ENCODE results near the gene EGLN3. TPM values are rescaled to one million over a fixed set of nuclear protein-coding genes. Genes with fewer than 3 reads are reported as not detected.
"Not testable (repeated sequence)": the region's sequence is repeated elsewhere in the genome, so short reads cannot be mapped to it uniquely, and the experiment has no call there.

Gene EGLN3
- total RNA-seq, 1 experiment from 2014 or later: 20.0 TPM

DNA sequence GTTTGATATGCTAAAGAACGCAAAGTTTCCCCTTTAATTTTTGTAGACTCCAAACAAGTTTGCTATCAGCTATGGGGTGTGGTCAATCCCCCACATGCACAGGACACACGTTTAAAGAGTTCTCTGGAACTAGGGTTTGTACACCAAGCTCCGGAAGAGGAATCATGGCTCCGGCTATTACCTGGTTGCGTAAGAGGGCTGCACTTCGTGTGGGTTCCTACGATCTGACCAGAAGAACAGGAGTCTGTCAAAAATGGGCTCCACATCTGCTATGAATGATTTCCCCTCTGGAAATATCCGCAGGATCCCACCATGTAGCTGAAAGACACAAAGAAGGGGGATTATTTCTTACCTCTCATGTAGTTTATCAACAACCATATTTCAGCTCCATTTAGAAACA is 22.0 kb downstream of the EGLN3 start:
- TF ChIP-seq NR1H2 (CRISPR knock-in tag; IDR thresholded peaks at IDR 0.05): no peak
- no peak for TF ChIP-seq SMAD3 (CRISPR knock-in tag; IDR thresholded peaks at IDR 0.05; ENCODE audit: borderline replicate concordance)
- H3K4me3 Mint-ChIP-seq: no peak overlapping the region
- ATAC-seq: no peak
- ChIA-PET POLR2A (no interaction called here), CTCF (interaction anchor here (1.0 kb wide), 1 partner anchor 80 kb away, joined by 6 read pairs; no protein-coding TSS in a partner anchor)
- H3K4me1 Mint-ChIP-seq: peaks cover 40% of the 10 kb centered on the region
- no peak for DNase-seq (ENCODE audit: low spot score)
- no peaks in the 10 kb centered on the region for H3K27me3 Mint-ChIP-seq (ENCODE audit: low read depth)
- H3K27ac Mint-ChIP-seq: no peak overlapping the region
- peaks cover 43% of the 10 kb centered on the region for H3K36me3 Mint-ChIP-seq
- H3K9me3 Mint-ChIP-seq: no peaks in the 10 kb centered on the region

DNA sequence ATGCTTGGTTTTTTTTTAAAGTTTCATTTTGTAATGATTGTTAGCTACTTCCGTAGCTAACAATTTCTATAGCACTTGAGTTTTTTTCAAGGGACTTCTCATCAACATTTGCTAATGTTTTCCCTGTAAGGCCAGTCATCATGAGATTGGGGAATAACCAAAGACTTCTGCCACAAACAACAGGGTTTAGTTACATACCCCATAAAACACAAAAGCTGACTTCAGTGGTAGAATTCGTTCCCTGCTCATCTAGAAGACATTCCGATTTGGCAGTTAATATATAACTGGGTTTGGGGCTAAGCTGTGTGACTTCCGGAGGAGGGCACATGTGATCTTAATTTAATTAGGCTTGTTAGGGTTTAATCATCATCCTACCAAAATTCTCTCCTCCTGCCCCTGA is 22.9 kb downstream of the EGLN3 start:
- Mint-ChIP-seq H3K4me3 (no peak overlapping the region), H3K9me3 (no peaks in the 10 kb centered on the region), H3K4me1 (peaks cover 37% of the 10 kb centered on the region), H3K27ac (no peak overlapping the region), H3K36me3 (peaks cover 44% of the 10 kb centered on the region), H3K27me3 (ENCODE audit: low read depth) (no peaks in the 10 kb centered on the region)
- POLR2A ChIA-PET: no interaction called here
- no peak for DNase-seq (ENCODE audit: low spot score)
- no peak for TF ChIP-seq CREM (CRISPR knock-in tag; IDR thresholded peaks at IDR 0.05)
- TF ChIP-seq OVOL2 (CRISPR knock-in tag; IDR thresholded peaks at IDR 0.05; ENCODE audit: borderline replicate concordance): no peak
- TF ChIP-seq, protein P1, sequence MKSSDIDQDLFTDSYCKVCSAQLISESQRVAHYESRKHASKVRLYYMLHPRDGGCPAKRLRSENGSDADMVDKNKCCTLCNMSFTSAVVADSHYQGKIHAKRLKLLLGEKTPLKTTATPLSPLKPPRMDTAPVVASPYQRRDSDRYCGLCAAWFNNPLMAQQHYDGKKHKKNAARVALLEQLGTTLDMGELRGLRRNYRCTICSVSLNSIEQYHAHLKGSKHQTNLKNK (CRISPR knock-in tag; IDR thresholded peaks at IDR 0.05): no peak
- no peak for TF ChIP-seq ZNF396 (CRISPR knock-in tag; IDR thresholded peaks at IDR 0.05; ENCODE audit: borderline replicate concordance)
- TF ChIP-seq, protein P2, sequence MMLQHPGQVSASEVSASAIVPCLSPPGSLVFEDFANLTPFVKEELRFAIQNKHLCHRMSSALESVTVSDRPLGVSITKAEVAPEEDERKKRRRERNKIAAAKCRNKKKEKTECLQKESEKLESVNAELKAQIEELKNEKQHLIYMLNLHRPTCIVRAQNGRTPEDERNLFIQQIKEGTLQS (CRISPR knock-in tag; conservative IDR thresholded peaks at IDR 0.05): no peak
- TF ChIP-seq ZNF416 (CRISPR knock-in tag; IDR thresholded peaks at IDR 0.05): no peak
- TF ChIP-seq CREB1 (CRISPR knock-in tag; IDR thresholded peaks at IDR 0.05): no peak
- TF ChIP-seq SP1 (CRISPR knock-in tag; conservative IDR thresholded peaks at IDR 0.05): no peak
- TF ChIP-seq, protein P3, sequence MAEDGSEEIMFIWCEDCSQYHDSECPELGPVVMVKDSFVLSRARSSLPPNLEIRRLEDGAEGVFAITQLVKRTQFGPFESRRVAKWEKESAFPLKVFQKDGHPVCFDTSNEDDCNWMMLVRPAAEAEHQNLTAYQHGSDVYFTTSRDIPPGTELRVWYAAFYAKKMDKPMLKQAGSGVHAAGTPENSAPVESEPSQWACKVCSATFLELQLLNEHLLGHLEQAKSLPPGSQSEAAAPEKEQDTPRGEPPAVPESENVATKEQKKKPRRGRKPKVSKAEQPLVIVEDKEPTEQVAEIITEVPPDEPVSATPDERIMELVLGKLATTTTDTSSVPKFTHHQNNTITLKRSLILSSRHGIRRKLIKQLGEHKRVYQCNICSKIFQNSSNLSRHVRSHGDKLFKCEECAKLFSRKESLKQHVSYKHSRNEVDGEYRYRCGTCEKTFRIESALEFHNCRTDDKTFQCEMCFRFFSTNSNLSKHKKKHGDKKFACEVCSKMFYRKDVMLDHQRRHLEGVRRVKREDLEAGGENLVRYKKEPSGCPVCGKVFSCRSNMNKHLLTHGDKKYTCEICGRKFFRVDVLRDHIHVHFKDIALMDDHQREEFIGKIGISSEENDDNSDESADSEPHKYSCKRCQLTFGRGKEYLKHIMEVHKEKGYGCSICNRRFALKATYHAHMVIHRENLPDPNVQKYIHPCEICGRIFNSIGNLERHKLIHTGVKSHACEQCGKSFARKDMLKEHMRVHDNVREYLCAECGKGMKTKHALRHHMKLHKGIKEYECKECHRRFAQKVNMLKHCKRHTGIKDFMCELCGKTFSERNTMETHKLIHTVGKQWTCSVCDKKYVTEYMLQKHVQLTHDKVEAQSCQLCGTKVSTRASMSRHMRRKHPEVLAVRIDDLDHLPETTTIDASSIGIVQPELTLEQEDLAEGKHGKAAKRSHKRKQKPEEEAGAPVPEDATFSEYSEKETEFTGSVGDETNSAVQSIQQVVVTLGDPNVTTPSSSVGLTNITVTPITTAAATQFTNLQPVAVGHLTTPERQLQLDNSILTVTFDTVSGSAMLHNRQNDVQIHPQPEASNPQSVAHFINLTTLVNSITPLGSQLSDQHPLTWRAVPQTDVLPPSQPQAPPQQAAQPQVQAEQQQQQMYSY (CRISPR knock-in tag; IDR thresholded peaks at IDR 0.05): no peak
- no peak for TF ChIP-seq JUN (CRISPR knock-in tag; IDR thresholded peaks at IDR 0.05)
- TF ChIP-seq MYBL2 (CRISPR knock-in tag; IDR thresholded peaks at IDR 0.05): no peak
- TF ChIP-seq, protein P4, sequence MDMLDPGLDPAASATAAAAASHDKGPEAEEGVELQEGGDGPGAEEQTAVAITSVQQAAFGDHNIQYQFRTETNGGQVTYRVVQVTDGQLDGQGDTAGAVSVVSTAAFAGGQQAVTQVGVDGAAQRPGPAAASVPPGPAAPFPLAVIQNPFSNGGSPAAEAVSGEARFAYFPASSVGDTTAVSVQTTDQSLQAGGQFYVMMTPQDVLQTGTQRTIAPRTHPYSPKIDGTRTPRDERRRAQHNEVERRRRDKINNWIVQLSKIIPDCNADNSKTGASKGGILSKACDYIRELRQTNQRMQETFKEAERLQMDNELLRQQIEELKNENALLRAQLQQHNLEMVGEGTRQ (CRISPR knock-in tag; IDR thresholded peaks at IDR 0.05): no peak
- CTCF ChIA-PET: interaction anchor here (0.6 kb wide), 1 partner anchor 78 kb away, joined by 3 read pairs; no protein-coding TSS in a partner anchor
- ATAC-seq: no peak

DNA sequence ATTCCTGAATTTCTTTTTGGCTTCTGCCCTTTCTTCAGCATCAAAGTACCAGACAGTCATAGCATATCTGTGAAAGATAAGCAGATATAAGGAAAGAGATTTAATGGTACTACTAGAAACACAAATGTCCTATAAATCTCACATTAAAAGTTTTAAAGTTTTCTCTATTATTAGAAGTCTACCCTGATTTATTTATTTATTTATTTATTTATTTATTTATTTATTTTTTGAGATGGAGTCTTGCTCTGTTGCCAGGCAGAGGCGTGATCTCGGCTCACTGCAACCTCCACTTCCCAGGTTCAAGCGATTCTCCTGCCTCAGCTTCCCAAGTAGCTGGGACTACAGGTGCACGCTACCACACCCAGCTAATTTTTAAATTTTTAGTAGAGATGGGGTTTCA is 23.9 kb downstream of the EGLN3 start:
- H3K27ac Mint-ChIP-seq; H3K9me3 Mint-ChIP-seq; DNase-seq (ENCODE audit: low spot score); POLR2A ChIA-PET; CTCF ChIA-PET; H3K4me3 Mint-ChIP-seq; H3K27me3 Mint-ChIP-seq (ENCODE audit: low read depth); ATAC-seq: not testable (repeated sequence)
- Mint-ChIP-seq H3K36me3 (peaks cover 46% of the 10 kb centered on the region), H3K4me1 (peaks cover 37% of the 10 kb centered on the region)

DNA sequence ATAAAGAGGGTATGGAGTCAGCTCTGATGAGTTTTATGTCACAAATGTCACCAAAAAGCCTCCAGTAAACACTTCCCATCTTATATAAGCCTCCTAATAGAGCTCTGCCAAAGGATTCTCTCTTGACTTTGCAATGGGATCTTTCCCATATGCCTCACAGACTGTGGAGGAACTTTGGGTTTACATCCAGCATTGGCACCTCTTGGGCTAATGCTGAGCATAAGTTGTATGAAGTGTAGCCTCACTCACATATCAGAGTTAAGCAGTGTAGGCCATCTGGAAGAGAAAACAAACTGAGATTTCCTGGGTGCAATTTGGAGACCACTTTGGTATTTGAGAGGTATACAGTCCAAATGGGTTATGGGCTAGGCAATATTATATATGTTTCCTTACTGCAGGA is 24.9 kb downstream of the EGLN3 start:
- peaks cover 50% of the 10 kb centered on the region for H3K36me3 Mint-ChIP-seq
- TF ChIP-seq JAZF1 (CRISPR knock-in tag; IDR thresholded peaks at IDR 0.05): no peak
- no peak for TF ChIP-seq ATF1 (CRISPR knock-in tag; IDR thresholded peaks at IDR 0.05)
- TF ChIP-seq, protein P5, sequence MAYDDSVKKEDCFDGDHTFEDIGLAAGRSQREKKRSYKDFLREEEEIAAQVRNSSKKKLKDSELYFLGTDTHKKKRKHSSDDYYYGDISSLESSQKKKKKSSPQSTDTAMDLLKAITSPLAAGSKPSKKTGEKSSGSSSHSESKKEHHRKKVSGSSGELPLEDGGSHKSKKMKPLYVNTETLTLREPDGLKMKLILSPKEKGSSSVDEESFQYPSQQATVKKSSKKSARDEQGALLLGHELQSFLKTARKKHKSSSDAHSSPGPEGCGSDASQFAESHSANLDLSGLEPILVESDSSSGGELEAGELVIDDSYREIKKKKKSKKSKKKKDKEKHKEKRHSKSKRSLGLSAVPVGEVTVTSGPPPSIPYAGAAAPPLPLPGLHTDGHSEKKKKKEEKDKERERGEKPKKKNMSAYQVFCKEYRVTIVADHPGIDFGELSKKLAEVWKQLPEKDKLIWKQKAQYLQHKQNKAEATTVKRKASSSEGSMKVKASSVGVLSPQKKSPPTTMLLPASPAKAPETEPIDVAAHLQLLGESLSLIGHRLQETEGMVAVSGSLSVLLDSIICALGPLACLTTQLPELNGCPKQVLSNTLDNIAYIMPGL (CRISPR knock-in tag; IDR thresholded peaks at IDR 0.05): no peak
- no peak for TF ChIP-seq HMGA2 (CRISPR knock-in tag; IDR thresholded peaks at IDR 0.05)

More for the DNA sequence above, 24.9 kb downstream of the EGLN3 start:
- ATAC-seq (no peak), DNase-seq (ENCODE audit: low spot score) (no peak)
- H3K4me1 Mint-ChIP-seq: peaks cover 31% of the 10 kb centered on the region
- H3K4me3 Mint-ChIP-seq: no peak overlapping the region
- ChIA-PET POLR2A (no interaction called here), CTCF (no interaction called here)
- no peaks in the 10 kb centered on the region for H3K27me3 Mint-ChIP-seq (ENCODE audit: low read depth)
- no peaks in the 10 kb centered on the region for H3K9me3 Mint-ChIP-seq
- H3K27ac Mint-ChIP-seq: no peak overlapping the region
